Sigmoid colon (tissue), 7 donors: ENCODE measurements around the gene ARHGEF1. TPM values are rescaled to one million over a fixed set of nuclear protein-coding genes. Genes with fewer than 3 reads are reported as not detected.

Experiments
- DNase-seq: peaks from one replicate; pipeline ENCODE4 v3.0.0-alpha.2; 2019
- H3K27ac ChIP-seq, 4 donors: fragments of 200-600 bp; sonication (generic); one replicate each; pipeline ENCODE4 v1.5.1; 2016 to 2019; ENCODE audit warnings: mild to moderate bottlenecking in 1 of 4
- H3K27me3 ChIP-seq, 3 donors: fragments of 200-600 bp; sonication (generic); one replicate each; pipeline ENCODE4 v1.5.1; 2019; ENCODE audit warnings: mild to moderate bottlenecking in 1 of 3
- H3K36me3 ChIP-seq, 4 donors: fragments of 200-600 bp; sonication (generic); one replicate each; pipeline ENCODE4 v1.5.1; 2016 to 2019
- H3K4me1 ChIP-seq, 4 donors: fragments of 200-600 bp; sonication (generic); one replicate each; pipeline ENCODE4 v1.5.1; 2017 to 2019
- H3K4me3 ChIP-seq, 4 donors: fragments of 200-600 bp; sonication (generic); one replicate each; pipeline ENCODE4 v1.5.1; 2017 to 2019; ENCODE audit warnings: mild to moderate bottlenecking in 2 of 4, moderate library complexity in 1 of 4
- H3K9me3 ChIP-seq, 4 donors: fragments of 200-600 bp in 3 of 4; sonication (generic) in 3 of 4; one replicate each; pipeline versions ENCODE4 v1.5.1 to v1.6.1; 2013 to 2019
- EP300 ChIP-seq, 4 donors: sonication (generic); formaldehyde crosslinking; IDR thresholded peaks; one replicate each; pipeline ENCODE4 v1.6.1; 2017; ENCODE audit warnings: antibody characterized with exemption in 4 of 4
- POLR2A ChIP-seq, 2 donors: fragments of 450-650 bp; IDR thresholded peaks; one replicate each; pipeline ENCODE4 v1.6.1; 2016; ENCODE audit warnings: antibody characterized with exemption in 2 of 2, mild to moderate bottlenecking in 2 of 2, moderate library complexity in 2 of 2
- POLR2AphosphoS5 ChIP-seq, 4 donors: sonication (generic); formaldehyde crosslinking; IDR thresholded peaks; one replicate each; pipeline ENCODE4 v1.6.1; 2017; ENCODE audit warnings: antibody characterized with exemption in 4 of 4
- WGBS, 2 donors: extraction: QIAGEN DNeasy Blood & Tissue Kit; methylation state at CpG; one replicate each; pipeline ENCODE4 v1.1.7; 2013; 5-methylcytosine and 5-hydroxymethylcytosine counted together
- intact Hi-C: fragments of 100-400 bp; cut with DNase I; formaldehyde crosslinking; loops from one replicate; pipeline ENCODE4 v1.15.1; 2023
- polyA plus RNA-seq, 3 donors: library from polyadenylated mRNA; stranded (reverse); fragments of 200-250 nt; gene quantifications; one replicate each; pipeline ENCODE4 v1.2.3, GENCODE V29; 2013
- total RNA-seq, 4 donors: library from RNA; depleted of rRNA; stranded (reverse); fragments of >200 nt; gene quantifications; one replicate each; pipeline ENCODE4 v1.1.0, GENCODE V29; 2016
- TF ChIP-seq, protein P1 (sequence below), 4 experiments: fragments of 450-650 bp in 3 of 4; fragments of 200-600 bp in 1 of 4; IDR thresholded peaks; one replicate each; pipeline ENCODE4 v1.5.1; 2016 to 2019; ENCODE audit warnings: antibody characterized with exemption in 4 of 4, mild to moderate bottlenecking in 3 of 4, moderate library complexity in 2 of 4
- donor health status: healthy with polysubstance abuse.
- donor health status: Bipolar disorder and iron deficiency.
- donor health status: healthy.

Gene ARHGEF1
- total and polyA plus RNA-seq, 7 donors = 30.5 to 151 (median 36.7) TPM

DNA sequence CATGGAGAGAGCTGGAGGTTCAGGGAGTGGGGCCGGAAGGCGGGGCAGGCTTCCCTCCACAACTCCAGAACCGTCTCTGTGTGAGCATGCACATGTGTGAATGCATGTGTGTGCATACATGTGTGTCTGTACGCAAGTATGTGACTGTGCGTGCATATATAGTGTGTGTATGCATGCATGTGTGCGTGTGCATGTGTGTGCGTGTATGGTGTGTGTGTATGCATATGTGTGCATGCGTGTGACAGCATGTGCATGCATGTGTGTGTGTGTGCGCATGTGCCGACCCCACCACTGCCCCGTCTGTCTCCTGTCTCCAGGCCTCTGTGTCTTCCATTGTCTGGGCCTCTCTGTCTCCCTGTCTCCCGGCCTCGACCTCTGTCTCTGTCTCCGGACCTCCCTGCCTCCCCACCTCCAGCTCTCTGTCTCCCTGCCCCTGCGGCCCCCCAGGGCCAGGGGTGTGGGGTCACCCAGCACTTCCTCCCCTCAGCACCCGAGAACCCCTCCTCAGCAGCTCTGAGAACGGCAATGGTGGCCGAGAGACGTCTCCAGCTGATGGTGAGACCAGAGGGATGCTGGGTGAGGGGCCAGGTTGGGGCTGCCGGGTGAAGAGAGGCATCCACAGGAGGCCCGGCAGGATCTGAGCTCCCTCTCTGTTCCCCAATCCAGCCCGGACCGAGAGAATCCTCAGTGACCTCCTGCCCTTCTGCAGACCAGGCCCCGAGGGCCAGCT, 22.5 kb downstream of the ARHGEF1 start:
- no peak for DNase-seq
- Histone ChIP-seq H3K27ac (no peak overlapping the region), H3K4me1 (no peaks in the 10 kb centered on the region), H3K9me3 (no peaks in the 10 kb centered on the region), H3K27me3 (no peaks in the 10 kb centered on the region), H3K36me3 (peaks cover 27 to 71% (median 45%) of the 10 kb centered on the region in 4 donors), H3K4me3 (no peak overlapping the region)
- TF ChIP-seq, protein P1, sequence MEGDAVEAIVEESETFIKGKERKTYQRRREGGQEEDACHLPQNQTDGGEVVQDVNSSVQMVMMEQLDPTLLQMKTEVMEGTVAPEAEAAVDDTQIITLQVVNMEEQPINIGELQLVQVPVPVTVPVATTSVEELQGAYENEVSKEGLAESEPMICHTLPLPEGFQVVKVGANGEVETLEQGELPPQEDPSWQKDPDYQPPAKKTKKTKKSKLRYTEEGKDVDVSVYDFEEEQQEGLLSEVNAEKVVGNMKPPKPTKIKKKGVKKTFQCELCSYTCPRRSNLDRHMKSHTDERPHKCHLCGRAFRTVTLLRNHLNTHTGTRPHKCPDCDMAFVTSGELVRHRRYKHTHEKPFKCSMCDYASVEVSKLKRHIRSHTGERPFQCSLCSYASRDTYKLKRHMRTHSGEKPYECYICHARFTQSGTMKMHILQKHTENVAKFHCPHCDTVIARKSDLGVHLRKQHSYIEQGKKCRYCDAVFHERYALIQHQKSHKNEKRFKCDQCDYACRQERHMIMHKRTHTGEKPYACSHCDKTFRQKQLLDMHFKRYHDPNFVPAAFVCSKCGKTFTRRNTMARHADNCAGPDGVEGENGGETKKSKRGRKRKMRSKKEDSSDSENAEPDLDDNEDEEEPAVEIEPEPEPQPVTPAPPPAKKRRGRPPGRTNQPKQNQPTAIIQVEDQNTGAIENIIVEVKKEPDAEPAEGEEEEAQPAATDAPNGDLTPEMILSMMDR (IDR thresholded peaks at IDR 0.05) = no peak
- TF ChIP-seq POLR2AphosphoS5 (IDR thresholded peaks at IDR 0.05) (no peak), POLR2A (IDR thresholded peaks at IDR 0.05) (no peak), EP300 (IDR thresholded peaks at IDR 0.05) (no peak)
- 49 to 85% methylated on average over 24 of the region's 24 CpGs for WGBS, 2 donors
- intact Hi-C loops = no loop called here

DNA sequence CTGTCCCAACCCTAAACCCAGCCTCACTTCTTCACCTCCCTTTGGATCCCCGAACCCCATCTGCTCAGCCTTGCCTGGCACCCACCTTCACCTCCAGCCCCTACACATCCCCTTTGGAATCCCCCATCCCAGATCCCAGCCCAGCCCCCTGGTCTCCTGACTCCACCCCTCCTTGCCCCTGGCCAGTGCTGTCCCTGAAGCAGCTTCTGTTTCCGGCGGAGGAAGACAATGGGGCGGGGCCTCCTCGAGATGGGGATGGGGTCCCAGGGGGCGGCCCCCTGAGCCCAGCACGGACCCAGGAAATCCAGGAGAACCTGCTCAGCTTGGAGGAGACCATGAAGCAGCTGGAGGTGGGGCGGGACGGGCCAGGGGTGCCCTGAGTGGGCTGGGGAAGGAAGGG, 23.3 kb downstream of the ARHGEF1 start:
- Histone ChIP-seq H3K36me3 (peaks cover 26 to 62% (median 43%) of the 10 kb centered on the region in 4 donors), H3K9me3 (no peaks in the 10 kb centered on the region), H3K27ac (no peak overlapping the region), H3K4me3 (no peak overlapping the region), H3K4me1 (no peaks in the 10 kb centered on the region), H3K27me3 (peaks cover 0 to 5% (median 0%) of the 10 kb centered on the region in 3 donors)
- TF ChIP-seq POLR2A (IDR thresholded peaks at IDR 0.05) = no peak
- no peak for TF ChIP-seq EP300 (IDR thresholded peaks at IDR 0.05)
- TF ChIP-seq, protein P1 (IDR thresholded peaks at IDR 0.05) = no peak
- TF ChIP-seq POLR2AphosphoS5 (IDR thresholded peaks at IDR 0.05) = no peak
- intact Hi-C loops = no loop called here
- DNase-seq = no peak
- 67 to 82% methylated on average over 9 of the region's 9 CpGs for WGBS, 2 donors

GRCh38 chr19:41906916-41907680, 24.1 kb downstream of the ARHGEF1 start:
- DNase-seq = no peak
- WGBS, 2 donors = 69 to 82% methylated on average over 21 of the region's 21 CpGs
- H3K27ac ChIP-seq = no peak overlapping the region
- intact Hi-C loops = no loop called here
- peaks cover 5 to 13% (median 6%) of the 10 kb centered on the region in 3 donors for H3K27me3 ChIP-seq
- no peaks in the 10 kb centered on the region for H3K9me3 ChIP-seq
- no peak for TF ChIP-seq EP300 (IDR thresholded peaks at IDR 0.05)
- TF ChIP-seq, protein P1 (IDR thresholded peaks at IDR 0.05) = no peak
- no peak for TF ChIP-seq POLR2AphosphoS5 (IDR thresholded peaks at IDR 0.05)
- no peak for TF ChIP-seq POLR2A (IDR thresholded peaks at IDR 0.05)
- H3K36me3 ChIP-seq = peaks cover 17 to 54% (median 36%) of the 10 kb centered on the region in 4 donors
- H3K4me1 ChIP-seq = no peaks in the 10 kb centered on the region
- no peak overlapping the region for H3K4me3 ChIP-seq

DNA sequence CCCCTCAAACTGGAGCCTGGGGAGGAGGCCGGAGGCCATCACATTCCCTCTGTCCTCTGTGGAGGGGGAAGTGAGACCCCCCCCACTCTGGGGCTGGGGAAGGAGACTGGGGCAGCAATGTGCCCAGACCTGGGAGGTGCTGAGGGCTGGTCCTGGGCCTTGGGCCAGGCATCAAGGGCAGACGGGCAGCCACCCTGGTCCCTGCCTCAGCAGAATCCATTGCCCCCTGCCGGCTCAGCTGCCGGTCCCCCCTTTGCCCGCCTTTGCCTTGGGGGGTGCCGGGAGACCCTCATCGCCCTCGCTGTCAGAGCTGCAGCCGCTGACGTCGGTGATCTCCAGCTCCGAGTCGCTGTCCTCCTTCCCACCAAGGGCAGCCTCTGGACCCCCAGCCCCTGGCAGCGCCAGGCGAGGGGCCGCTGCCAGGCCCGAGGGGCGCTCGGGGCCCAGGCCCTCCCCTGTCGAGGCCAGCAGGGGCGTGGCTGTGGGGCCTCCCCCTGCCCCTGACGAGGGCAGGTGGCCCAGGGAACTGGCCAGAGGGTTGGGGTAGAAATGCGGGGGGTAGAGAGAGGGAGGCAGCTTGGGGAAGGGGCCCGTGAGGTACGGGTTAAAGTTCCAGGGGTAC, 25.1 kb downstream of the ARHGEF1 start:
- no peak for DNase-seq
- H3K4me1 ChIP-seq = peaks cover 0 to 3% (median under 1%) of the 10 kb centered on the region in 4 donors
- H3K27me3 ChIP-seq = peaks cover 14 to 23% (median 16%) of the 10 kb centered on the region in 3 donors
- no peak overlapping the region for H3K27ac ChIP-seq
- intact Hi-C loops = no loop called here
- no peaks in the 10 kb centered on the region for H3K9me3 ChIP-seq
- TF ChIP-seq POLR2A (IDR thresholded peaks at IDR 0.05) (no peak), EP300 (IDR thresholded peaks at IDR 0.05) (no peak), POLR2AphosphoS5 (IDR thresholded peaks at IDR 0.05) (no peak)
- TF ChIP-seq, protein P1 (IDR thresholded peaks at IDR 0.05) = no peak
- WGBS, 2 donors = 82 to 86% methylated on average over 25 of the region's 25 CpGs
- peaks cover 11 to 44% (median 27%) of the 10 kb centered on the region in 4 donors for H3K36me3 ChIP-seq
- H3K4me3 ChIP-seq = no peak overlapping the region
